Measurements from ENCODE around the gene CROT. TPM values are rescaled to one million over a fixed set of nuclear protein-coding genes. Genes with fewer than 3 reads are reported as not detected.

CROT gene
- total RNA-seq, 1 experiment from 2014 or later = 3.5 TPM

DNA sequence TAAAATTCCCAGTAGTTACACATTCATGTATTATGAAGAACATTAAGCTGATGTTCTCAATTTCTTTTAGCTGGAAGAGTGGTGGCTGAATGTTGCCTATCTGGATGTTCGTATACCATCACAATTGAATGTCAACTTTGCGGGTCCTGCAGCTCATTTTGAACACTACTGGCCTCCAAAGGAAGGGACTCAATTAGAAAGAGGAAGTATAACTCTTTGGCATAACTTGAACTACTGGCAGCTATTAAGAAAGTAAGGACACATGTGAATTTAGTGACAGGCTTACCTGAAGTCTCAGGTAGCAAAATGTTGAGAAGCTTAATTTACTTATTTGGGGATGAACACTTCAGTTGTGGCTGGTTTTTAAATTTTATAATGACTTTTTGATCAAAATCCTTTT is 15.9 kb downstream of the CROT start:
- H3K27me3 ChIP-seq (replicated peaks; ENCODE audit: insufficient read depth, low read depth, low read length, poor library complexity) = no peaks in the 10 kb centered on the region
- no peaks in the 10 kb centered on the region for H3K36me3 ChIP-seq (ENCODE audit: insufficient read depth, low read length, poor library complexity, severe bottlenecking)
- no peak overlapping the region for H3K4me3 ChIP-seq (ENCODE audit: low read depth, low read length, poor library complexity, severe bottlenecking)
- no peak for DNase-seq (ENCODE audit: low spot score)
- ChIA-PET CTCF (no interaction called here), POLR2A (ENCODE audit: low non-redundant PET) (interaction anchor here (0.7 kb wide), 1 partner anchor 25 kb away, joined by 3 read pairs; no protein-coding TSS in a partner anchor)
- TF ChIP-seq, protein P1, sequence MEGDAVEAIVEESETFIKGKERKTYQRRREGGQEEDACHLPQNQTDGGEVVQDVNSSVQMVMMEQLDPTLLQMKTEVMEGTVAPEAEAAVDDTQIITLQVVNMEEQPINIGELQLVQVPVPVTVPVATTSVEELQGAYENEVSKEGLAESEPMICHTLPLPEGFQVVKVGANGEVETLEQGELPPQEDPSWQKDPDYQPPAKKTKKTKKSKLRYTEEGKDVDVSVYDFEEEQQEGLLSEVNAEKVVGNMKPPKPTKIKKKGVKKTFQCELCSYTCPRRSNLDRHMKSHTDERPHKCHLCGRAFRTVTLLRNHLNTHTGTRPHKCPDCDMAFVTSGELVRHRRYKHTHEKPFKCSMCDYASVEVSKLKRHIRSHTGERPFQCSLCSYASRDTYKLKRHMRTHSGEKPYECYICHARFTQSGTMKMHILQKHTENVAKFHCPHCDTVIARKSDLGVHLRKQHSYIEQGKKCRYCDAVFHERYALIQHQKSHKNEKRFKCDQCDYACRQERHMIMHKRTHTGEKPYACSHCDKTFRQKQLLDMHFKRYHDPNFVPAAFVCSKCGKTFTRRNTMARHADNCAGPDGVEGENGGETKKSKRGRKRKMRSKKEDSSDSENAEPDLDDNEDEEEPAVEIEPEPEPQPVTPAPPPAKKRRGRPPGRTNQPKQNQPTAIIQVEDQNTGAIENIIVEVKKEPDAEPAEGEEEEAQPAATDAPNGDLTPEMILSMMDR (conservative IDR thresholded peaks at IDR 0.05; ENCODE audit: low read depth, low read length) = no peak
- H3K4me1 ChIP-seq (ENCODE audit: insufficient read depth, low read length, poor library complexity, severe bottlenecking) = no peaks in the 10 kb centered on the region
- H3K9me3 ChIP-seq (ENCODE audit: low read depth, low read length, poor library complexity, severe bottlenecking) = no peaks in the 10 kb centered on the region
- H3K27ac ChIP-seq (ENCODE audit: low read depth, low read length, poor library complexity, severe bottlenecking) = no peak overlapping the region
- no TSS peak for BruUV-seq (replicated peaks)
- intact Hi-C loops (cut with micrococcal nuclease; ENCODE audit: unreplicated experiment) = no loop called here

DNA sequence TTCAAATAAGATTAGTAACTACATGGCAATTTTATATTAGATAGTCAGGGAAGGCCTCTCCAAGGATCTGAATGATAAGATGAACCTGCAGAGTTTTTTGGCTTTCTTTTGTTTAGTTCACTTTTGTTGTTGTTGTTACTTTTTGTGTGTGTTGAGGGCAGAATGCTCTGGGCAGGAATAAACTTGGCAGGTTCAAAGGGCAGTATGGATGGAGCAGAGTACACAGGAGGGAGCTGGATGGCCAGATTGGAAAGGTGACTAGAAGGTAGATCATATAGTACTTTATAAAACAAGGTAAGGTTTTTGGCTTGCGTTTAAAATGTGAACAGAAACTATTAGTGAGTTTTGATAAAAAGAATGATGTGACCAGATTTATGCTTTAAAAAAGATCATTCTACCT is 17.9 kb downstream of the CROT start:
- Histone ChIP-seq H3K36me3 (ENCODE audit: insufficient read depth, low read length, poor library complexity, severe bottlenecking) (no peaks in the 10 kb centered on the region), H3K27me3 (replicated peaks; ENCODE audit: insufficient read depth, low read depth, low read length, poor library complexity) (no peaks in the 10 kb centered on the region), H3K4me1 (ENCODE audit: insufficient read depth, low read length, poor library complexity, severe bottlenecking) (no peaks in the 10 kb centered on the region), H3K27ac (ENCODE audit: low read depth, low read length, poor library complexity, severe bottlenecking) (no peak overlapping the region), H3K4me3 (ENCODE audit: low read depth, low read length, poor library complexity, severe bottlenecking) (no peak overlapping the region), H3K9me3 (ENCODE audit: low read depth, low read length, poor library complexity, severe bottlenecking) (no peaks in the 10 kb centered on the region)
- ChIA-PET CTCF (no interaction called here), POLR2A (ENCODE audit: low non-redundant PET) (no interaction called here)
- intact Hi-C loops (cut with micrococcal nuclease; ENCODE audit: unreplicated experiment) = no loop called here
- BruUV-seq (replicated peaks) = no TSS peak
- TF ChIP-seq, protein P1 (conservative IDR thresholded peaks at IDR 0.05; ENCODE audit: low read depth, low read length) = no peak
- TF ChIP-seq EZH2 (IDR thresholded peaks at IDR 0.05; ENCODE audit: borderline replicate concordance, low read depth, low read length, poor library complexity, severe bottlenecking) = no peak
- DNase-seq (ENCODE audit: low spot score) = no peak

DNA sequence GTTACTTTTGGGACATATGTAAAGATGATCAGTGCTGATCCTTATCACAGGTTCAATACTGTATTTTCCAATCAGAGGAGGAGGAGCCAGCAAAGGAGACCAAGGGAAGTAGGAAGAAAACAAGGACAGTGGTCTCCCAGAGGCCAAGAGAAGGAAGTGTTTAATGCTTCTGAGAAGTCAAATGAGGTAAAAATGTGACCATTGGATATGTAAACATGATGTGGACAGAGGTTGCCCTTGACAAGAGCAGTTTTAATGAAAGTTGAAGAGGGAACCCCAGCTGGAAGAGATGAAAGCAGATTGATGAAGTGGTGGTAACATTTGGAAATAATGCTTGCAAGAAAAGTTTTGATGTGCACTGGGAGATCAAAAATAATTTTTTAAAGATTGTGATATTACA is 18.8 kb downstream of the CROT start:
- POLR2A ChIA-PET (ENCODE audit: low non-redundant PET) = no interaction called here
- no peaks in the 10 kb centered on the region for H3K36me3 ChIP-seq (ENCODE audit: insufficient read depth, low read length, poor library complexity, severe bottlenecking)
- no peaks in the 10 kb centered on the region for H3K27me3 ChIP-seq (replicated peaks; ENCODE audit: insufficient read depth, low read depth, low read length, poor library complexity)
- no TSS peak for BruUV-seq (replicated peaks)
- no peak overlapping the region for H3K4me3 ChIP-seq (ENCODE audit: low read depth, low read length, poor library complexity, severe bottlenecking)
- CTCF ChIA-PET = no interaction called here
- no peaks in the 10 kb centered on the region for H3K4me1 ChIP-seq (ENCODE audit: insufficient read depth, low read length, poor library complexity, severe bottlenecking)
- intact Hi-C loops (cut with micrococcal nuclease; ENCODE audit: unreplicated experiment) = no loop called here
- DNase-seq (ENCODE audit: low spot score) = no peak
- TF ChIP-seq EZH2 (IDR thresholded peaks at IDR 0.05; ENCODE audit: borderline replicate concordance, low read depth, low read length, poor library complexity, severe bottlenecking) = no peak
- no peaks in the 10 kb centered on the region for H3K9me3 ChIP-seq (ENCODE audit: low read depth, low read length, poor library complexity, severe bottlenecking)
- H3K27ac ChIP-seq (ENCODE audit: low read depth, low read length, poor library complexity, severe bottlenecking) = no peak overlapping the region

- no TSS peak for BruUV-seq (replicated peaks)
- Histone ChIP-seq H3K27me3 (replicated peaks; ENCODE audit: insufficient read depth, low read depth, low read length, poor library complexity) (no peaks in the 10 kb centered on the region), H3K27ac (ENCODE audit: low read depth, low read length, poor library complexity, severe bottlenecking) (no peak overlapping the region), H3K36me3 (ENCODE audit: insufficient read depth, low read length, poor library complexity, severe bottlenecking) (no peaks in the 10 kb centered on the region), H3K9me3 (ENCODE audit: low read depth, low read length, poor library complexity, severe bottlenecking) (no peaks in the 10 kb centered on the region), H3K4me3 (ENCODE audit: low read depth, low read length, poor library complexity, severe bottlenecking) (no peak overlapping the region), H3K4me1 (ENCODE audit: insufficient read depth, low read length, poor library complexity, severe bottlenecking) (no peaks in the 10 kb centered on the region)
- ChIA-PET POLR2A (ENCODE audit: low non-redundant PET) (no interaction called here), CTCF (no interaction called here)
- TF ChIP-seq, protein P1 (conservative IDR thresholded peaks at IDR 0.05; ENCODE audit: low read depth, low read length) = no peak
- no peak for TF ChIP-seq EZH2 (IDR thresholded peaks at IDR 0.05; ENCODE audit: borderline replicate concordance, low read depth, low read length, poor library complexity, severe bottlenecking)
- intact Hi-C loops (cut with micrococcal nuclease; ENCODE audit: unreplicated experiment) = no loop called here
- DNase-seq (ENCODE audit: low spot score) = no peak
Measured at GRCh38 chr7:87369216-87369615, 23.8 kb downstream of the CROT start.
